K562 (cell line): ENCODE data around the gene CNOT4. TPM values are rescaled to one million over a fixed set of nuclear protein-coding genes. Genes with fewer than 3 reads are reported as not detected.

Experiments used
- ATF4 ChIP-seq: fragments of 450-650 bp; formaldehyde crosslinking; IDR thresholded peaks from 2 replicates; pipeline ENCODE4 v1.4.0; 2022; ENCODE audit warnings: mild to moderate bottlenecking, moderate library complexity
- BCLAF1 ChIP-seq, 2 experiments: fragments of 450-650 bp in 1 of 2; IDR thresholded peaks; 2 replicates each; pipeline ENCODE4 v1.6.1; 2011 to 2017; ENCODE audit warnings: low read depth in 2 of 2, antibody characterized with exemption in 1 of 2, borderline replicate concordance in 1 of 2, low read length in 1 of 2, mild to moderate bottlenecking in 1 of 2, mixed read lengths in 1 of 2; ENCODE audit not compliant: control insufficient read depth in 1 of 2
- CXXC5 ChIP-seq: fragments of 250-450 bp; sonication (Bioruptor Pico); IDR thresholded peaks from 2 replicates; pipeline ENCODE4 v1.8.0; 2022; ENCODE audit warnings: inconsistent platforms, mild to moderate bottlenecking, moderate library complexity
- GTF2E2 ChIP-seq: fragments of 200-800 bp; sonication (Bioruptor generic); IDR thresholded peaks from 2 replicates; pipeline ENCODE4 v1.6.1; 2016; ENCODE audit warnings: missing genetic modification characterization, missing compliant biosample characterization
- HDAC2 ChIP-seq: fragments of 450-650 bp; IDR thresholded peaks from 2 replicates; pipeline ENCODE4 v1.6.1; 2016; ENCODE audit warnings: mild to moderate bottlenecking
- HMBOX1 ChIP-seq: sonication (generic); IDR thresholded peaks from 2 replicates; pipeline ENCODE4 v1.6.1; 2016
- JUNB ChIP-seq: fragments of 450-650 bp; formaldehyde crosslinking; conservative IDR thresholded peaks from 2 replicates; pipeline ENCODE4 v1.4.0; 2020; ENCODE audit warnings: mild to moderate bottlenecking
- KLF16 ChIP-seq: IDR thresholded peaks from 2 replicates; pipeline ENCODE4 v1.6.1; 2016; ENCODE audit warnings: antibody characterized with exemption
- MCM2 ChIP-seq: fragments of 450-650 bp; IDR thresholded peaks from 2 replicates; pipeline ENCODE4 v1.6.1; 2017; ENCODE audit warnings: low read depth, mild to moderate bottlenecking
- MTA2 ChIP-seq: fragments of 450-650 bp; IDR thresholded peaks from 2 replicates; pipeline ENCODE4 v1.6.1; 2016; ENCODE audit warnings: low read depth
- NFYB ChIP-seq: IDR thresholded peaks from 2 replicates; pipeline ENCODE4 v1.6.1; 2011; ENCODE audit warnings: mild to moderate bottlenecking, moderate library complexity; ENCODE audit not compliant: insufficient read length; ENCODE audit errors: extremely low read depth
- NR3C1 ChIP-seq: sonication (generic); formaldehyde crosslinking; IDR thresholded peaks from 2 replicates; pipeline ENCODE4 v1.8.1; 2022; ENCODE audit warnings: missing genetic modification reagents
- SLC30A9 ChIP-seq: fragments of 250-450 bp; sonication (Bioruptor Pico); IDR thresholded peaks from 2 replicates; pipeline ENCODE4 v1.8.0; 2022; ENCODE audit warnings: mild to moderate bottlenecking, moderate library complexity
- SP1 ChIP-seq: sonication (generic); formaldehyde crosslinking; IDR thresholded peaks from 2 replicates; pipeline ENCODE4 v1.8.1; 2022; ENCODE audit warnings: mild to moderate bottlenecking, missing genetic modification reagents
- SRSF9 ChIP-seq: fragments of 200-400 bp; formaldehyde crosslinking; IDR thresholded peaks from 2 replicates; pipeline ENCODE4 v1.6.1; 2017; ENCODE audit warnings: low read depth, low read length, borderline replicate concordance
- THRB ChIP-seq: fragments of 450-650 bp; formaldehyde crosslinking; conservative IDR thresholded peaks from 2 replicates; pipeline ENCODE4 v1.4.0; 2022; ENCODE audit warnings: mild to moderate bottlenecking, missing genetic modification characterization
- ZNF140 ChIP-seq: fragments of 250-450 bp; sonication (Bioruptor Pico); IDR thresholded peaks from 2 replicates; pipeline ENCODE4 v1.8.0; 2021; ENCODE audit warnings: moderate library complexity, mild to moderate bottlenecking, inconsistent platforms
- ZNF232 ChIP-seq: sonication (generic); formaldehyde crosslinking; IDR thresholded peaks from 2 replicates; pipeline ENCODE4 v1.8.0; 2022; ENCODE audit warnings: mild to moderate bottlenecking, missing genetic modification reagents
- ZNF280B ChIP-seq: fragments of 250-450 bp; sonication (Bioruptor Pico); IDR thresholded peaks from 2 replicates; pipeline ENCODE4 v1.5.1; 2021; ENCODE audit warnings: mild to moderate bottlenecking
- ZNF696 ChIP-seq: fragments of 250-450 bp; sonication (Bioruptor Pico); conservative IDR thresholded peaks from 2 replicates; pipeline ENCODE4 v1.4.0; 2020; ENCODE audit warnings: mild to moderate bottlenecking, moderate library complexity
- ZNF707 ChIP-seq: fragments of 250-450 bp; sonication (Bioruptor Pico); conservative IDR thresholded peaks from 2 replicates; pipeline ENCODE4 v1.8.0; 2022; ENCODE audit warnings: inconsistent platforms, mild to moderate bottlenecking, moderate library complexity
- polyA plus RNA-seq, 8 experiments: library from polyadenylated mRNA; depleted of rRNA in 4 of 8; stranded (reverse) in 5 of 8; unstranded in 3 of 8; fragments of >200 nt; fragmentation: Nextera tagmentation in 2 of 8; fragmentation: Illumina TruSeq in 1 of 8; extraction: Ambion mirVana in 2 of 8; extraction: Trizol in 1 of 8; gene quantifications; 2 replicates each; pipeline versions ENCODE4 v1.2.1 to v1.2.3, GENCODE V29; 2011 to 2014; ENCODE audit warnings: inconsistent platforms in 1 of 8, missing spikeins in 1 of 8
- total RNA-seq, 7 experiments: library from RNA; depleted of rRNA in 6 of 7; stranded (reverse); fragments of >200 nt in 6 of 7; fragmentation: Illumina TruSeq in 2 of 7; extraction: Trizol in 2 of 7; gene quantifications; 2 replicates each; pipeline versions ENCODE4 v1.2.1 to v1.2.3, GENCODE V29; 2011 to 2021; ENCODE audit warnings: low replicate concordance in 1 of 7

The CNOT4 gene
- total and polyA plus RNA-seq, 9 of the 15 experiments (the other 6 are each of a cell fraction or from before 2014, with no cell fraction given) = 8.6 to 24.1 (median 15.4) TPM

GRCh38 chr7:135509839-135510591 is at the start of gene CNOT4 (continued):
- TF ChIP-seq HMBOX1 (no peak), CXXC5 (CRISPR knock-in tag) (peak; percentile 72), KLF16 (peak; percentile 70), SP1 (peak; percentile 90), MCM2 (no peak), ZNF232 (CRISPR knock-in tag) (no peak; the same call in none of the 2 replicates), ATF4 (CRISPR knock-in tag) (peak; percentile 45; the same call in 1 of the 2 replicates), ZNF696 (CRISPR knock-in tag) (no peak), GTF2E2 (tag) (peak; percentile 33; the same call in 1 of the 2 replicates), SLC30A9 (CRISPR knock-in tag) (no peak), NFYB (no peak), THRB (0 out of 2 replicates have a peak, but pooled peaks have one; percentile 58), HDAC2 (peak; percentile 99), ZNF280B (no peak), ZNF707 (CRISPR knock-in tag) (no peak), NR3C1 (CRISPR knock-in tag) (no peak), BCLAF1 (IDR thresholded peaks at IDR 0.05; ENCODE audit: borderline replicate concordance in 1 of 2, control insufficient read depth in 1 of 2, low read depth in 2 of 2, low read length in 1 of 2) (0 out of 4 replicates have a peak, but pooled peaks of 1 of the 2 experiments have one; percentile 22), SRSF9 (no peak), JUNB (no peak), MTA2 (peak; percentile 53), ZNF140 (no peak)
